Brain microvascular endothelial cell (primary cell): ENCODE measurements around the gene USP44.

Experiments used
- DNase-seq: peaks from one replicate; pipeline ENCODE4 v3.0.0-alpha.2; 2020
- H3K27ac ChIP-seq: fragments of 250-450 bp; sonication (Bioruptor Pico); 2 replicates; pipeline ENCODE4 v1.5.1; 2020; ENCODE audit warnings: mild to moderate bottlenecking, moderate library complexity
- H3K27me3 ChIP-seq: fragments of 250-450 bp; sonication (Bioruptor Pico); replicated peaks from 2 replicates; pipeline ENCODE4 v1.5.1; 2020; ENCODE audit warnings: mild to moderate bottlenecking
- H3K36me3 ChIP-seq: fragments of 250-450 bp; sonication (Bioruptor Pico); replicated peaks from 2 replicates; pipeline ENCODE4 v1.5.1; 2020; ENCODE audit warnings: mild to moderate bottlenecking
- H3K4me3 ChIP-seq: 2 replicates; pipeline ENCODE4 v1.5.1; 2011; ENCODE audit warnings: low read depth, mild to moderate bottlenecking, control low read depth, low read length, moderate library complexity
- in situ Hi-C: cut with HindIII; loops from 2 replicates; pipeline ENCODE4 v1.10.0; 2017; ENCODE audit warnings: low sequenced_read_pairs, low pct_ligation_motif_present
- TF ChIP-seq, protein P1 (sequence below): IDR thresholded peaks from 2 replicates; pipeline ENCODE4 v1.5.1; 2011; ENCODE audit warnings: low read depth, mild to moderate bottlenecking, moderate library complexity, low read length, control low read depth, inconsistent platforms; ENCODE audit errors: missing control alignments

USP44 gene

DNA sequence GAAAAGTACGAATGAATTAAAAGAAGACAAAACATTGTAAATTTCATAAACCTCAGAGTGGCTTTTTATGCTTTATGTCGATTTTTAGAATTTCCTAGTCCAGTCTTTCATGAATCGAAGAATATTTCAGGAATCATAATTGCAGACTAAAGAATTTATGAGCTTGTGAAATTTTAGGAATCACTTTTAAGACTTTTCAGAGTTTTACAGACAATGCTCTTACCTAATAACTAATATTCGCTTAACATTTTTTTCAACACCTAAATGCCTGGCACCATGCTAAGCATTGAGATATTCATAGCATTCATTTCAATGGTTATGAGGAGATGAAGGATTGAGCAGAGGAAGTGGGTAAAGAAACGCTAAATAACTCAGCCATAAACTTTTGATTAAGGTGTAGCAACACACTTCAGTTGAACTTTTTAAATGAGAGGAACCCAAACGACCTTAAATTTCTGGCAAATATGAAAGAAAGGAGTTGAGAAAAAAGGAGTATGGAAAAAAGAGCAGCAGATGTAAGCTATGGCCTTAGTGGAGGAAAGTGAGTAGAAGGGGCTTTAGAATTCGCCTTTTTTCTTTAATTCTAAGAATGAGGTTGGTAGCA is 739 bp upstream of the USP44 start:
- TF ChIP-seq, protein P1, sequence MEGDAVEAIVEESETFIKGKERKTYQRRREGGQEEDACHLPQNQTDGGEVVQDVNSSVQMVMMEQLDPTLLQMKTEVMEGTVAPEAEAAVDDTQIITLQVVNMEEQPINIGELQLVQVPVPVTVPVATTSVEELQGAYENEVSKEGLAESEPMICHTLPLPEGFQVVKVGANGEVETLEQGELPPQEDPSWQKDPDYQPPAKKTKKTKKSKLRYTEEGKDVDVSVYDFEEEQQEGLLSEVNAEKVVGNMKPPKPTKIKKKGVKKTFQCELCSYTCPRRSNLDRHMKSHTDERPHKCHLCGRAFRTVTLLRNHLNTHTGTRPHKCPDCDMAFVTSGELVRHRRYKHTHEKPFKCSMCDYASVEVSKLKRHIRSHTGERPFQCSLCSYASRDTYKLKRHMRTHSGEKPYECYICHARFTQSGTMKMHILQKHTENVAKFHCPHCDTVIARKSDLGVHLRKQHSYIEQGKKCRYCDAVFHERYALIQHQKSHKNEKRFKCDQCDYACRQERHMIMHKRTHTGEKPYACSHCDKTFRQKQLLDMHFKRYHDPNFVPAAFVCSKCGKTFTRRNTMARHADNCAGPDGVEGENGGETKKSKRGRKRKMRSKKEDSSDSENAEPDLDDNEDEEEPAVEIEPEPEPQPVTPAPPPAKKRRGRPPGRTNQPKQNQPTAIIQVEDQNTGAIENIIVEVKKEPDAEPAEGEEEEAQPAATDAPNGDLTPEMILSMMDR = no peak
- H3K36me3 ChIP-seq = no peaks in the 10 kb centered on the region
- no peak overlapping the region for H3K4me3 ChIP-seq
- no peak overlapping the region for H3K27ac ChIP-seq
- DNase-seq = no peak
- in situ Hi-C loops = no loop called here
- H3K27me3 ChIP-seq = no peaks in the 10 kb centered on the region

GRCh38 chr12:95549392-95550084 is 1.7 kb downstream of the USP44 start:
- Histone ChIP-seq H3K27ac (no peak overlapping the region), H3K36me3 (no peaks in the 10 kb centered on the region), H3K4me3 (no peak overlapping the region), H3K27me3 (no peaks in the 10 kb centered on the region)
- TF ChIP-seq, protein P1 = no peak
- in situ Hi-C loops = loop anchor here (25.0 kb wide), 1 partner anchor 212 kb away; no protein-coding TSS in a partner anchor
- DNase-seq = no peak

- H3K36me3 ChIP-seq = no peaks in the 10 kb centered on the region
- in situ Hi-C loops = loop anchor here (25.0 kb wide), 1 partner anchor 211 kb away; no protein-coding TSS in a partner anchor
- no peak for DNase-seq
- TF ChIP-seq, protein P1 = no peak
- no peaks in the 10 kb centered on the region for H3K27me3 ChIP-seq
- peak overlapping the region; percentile 51 for H3K4me3 ChIP-seq
- no peak overlapping the region for H3K27ac ChIP-seq
Observed at GRCh38 chr12:95548539-95549391, 2.5 kb downstream of the USP44 start.

- H3K27me3 ChIP-seq = no peaks in the 10 kb centered on the region
- no peaks in the 10 kb centered on the region for H3K36me3 ChIP-seq
- TF ChIP-seq, protein P1 = no peak
- in situ Hi-C loops = loop anchor here (25.0 kb wide), 1 partner anchor 211 kb away; no protein-coding TSS in a partner anchor
- H3K27ac ChIP-seq = no peak overlapping the region
- peak overlapping the region; percentile 51 for H3K4me3 ChIP-seq
- DNase-seq = no peak
Observed at GRCh38 chr12:95548056-95548538, 3.2 kb downstream of the USP44 start.

DNA sequence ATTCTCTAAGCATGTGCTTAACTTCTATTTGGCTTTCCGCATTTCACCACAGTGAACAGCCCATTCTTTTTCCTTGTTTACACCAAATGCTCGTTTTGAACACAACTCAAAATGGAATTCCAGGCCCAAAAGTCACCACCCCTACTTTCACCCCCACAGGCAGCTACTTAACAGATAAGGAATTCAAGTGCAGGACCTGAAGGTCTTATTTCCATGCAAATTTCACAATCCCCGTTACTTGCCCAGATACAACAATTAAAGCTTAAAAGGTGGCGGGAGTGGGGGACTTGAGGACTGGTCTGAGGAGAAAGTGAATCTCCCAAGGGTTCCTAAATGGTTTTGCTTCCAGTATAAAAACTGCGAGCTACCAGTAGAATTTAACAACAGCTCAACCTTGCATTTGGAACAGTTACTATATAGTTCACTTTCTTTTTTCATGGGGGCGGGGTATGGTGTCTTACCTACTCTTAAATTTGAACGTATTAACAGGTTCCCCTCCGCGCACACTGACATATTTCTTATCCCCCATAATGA is 3.7 kb downstream of the USP44 start:
- no peaks in the 10 kb centered on the region for H3K27me3 ChIP-seq
- no peak overlapping the region for H3K27ac ChIP-seq
- no peak for DNase-seq
- no peaks in the 10 kb centered on the region for H3K36me3 ChIP-seq
- TF ChIP-seq, protein P1 = no peak
- peak overlapping the region; percentile 51 for H3K4me3 ChIP-seq
- in situ Hi-C loops = loop anchor here (25.0 kb wide), 1 partner anchor 210 kb away; no protein-coding TSS in a partner anchor
